CD14-positive monocyte (primary cell): ENCODE data around the gene COL9A3. TPM values are rescaled to one million over a fixed set of nuclear protein-coding genes. Genes with fewer than 3 reads are reported as not detected.

Source experiments
- DNase-seq, 3 donors: peaks; one replicate each; pipeline ENCODE4 v3.0.0-alpha.2; 2011 to 2022
- H2AFZ ChIP-seq: 2 replicates; pipeline ENCODE4 v1.6.0; 2012; ENCODE audit warnings: mild to moderate bottlenecking, low read depth, low read length, inconsistent platforms; ENCODE audit not compliant: insufficient read depth, poor library complexity, severe bottlenecking
- H3K27ac ChIP-seq, 2 donors: 1 replicate in 1 of 2; 2 replicates in 1 of 2; pipeline ENCODE4 v1.5.1; 2012 to 2013; ENCODE audit warnings: low read length in 2 of 2, control low read depth in 1 of 2, inconsistent platforms in 1 of 2, low read depth in 1 of 2, mild to moderate bottlenecking in 1 of 2
- H3K27me3 ChIP-seq, 2 donors: one replicate each; pipeline versions ENCODE4 v1.6.0 to v1.6.1; 2011 to 2013; ENCODE audit warnings: low read length in 2 of 2; ENCODE audit not compliant: control insufficient read depth in 2 of 2, insufficient read depth in 2 of 2
- H3K36me3 ChIP-seq, 2 donors: replicated peaks in 1 of 2; 1 replicate in 1 of 2; 2 replicates in 1 of 2; pipeline versions ENCODE4 v1.5.1 to v1.6.1; 2012 to 2013; ENCODE audit warnings: low read length in 2 of 2, control low read depth in 1 of 2, inconsistent platforms in 1 of 2, mild to moderate bottlenecking in 1 of 2; ENCODE audit not compliant: insufficient read depth in 2 of 2, control insufficient read depth in 1 of 2
- H3K4me1 ChIP-seq, 2 donors: 1 replicate in 1 of 2; 2 replicates in 1 of 2; pipeline versions ENCODE4 v1.5.1 to v1.6.1; 2012 to 2013; ENCODE audit warnings: low read length in 2 of 2, control low read depth in 1 of 2, inconsistent platforms in 1 of 2, mild to moderate bottlenecking in 1 of 2, moderate library complexity in 1 of 2; ENCODE audit not compliant: insufficient read depth in 2 of 2, control insufficient read depth in 1 of 2
- H3K4me2 ChIP-seq: replicated peaks from 2 replicates; pipeline ENCODE3; 2012; ENCODE audit warnings: low read length, moderate library complexity, mild to moderate bottlenecking; ENCODE audit not compliant: poor library complexity, severe bottlenecking; ENCODE audit errors: extremely low read depth
- H3K4me3 ChIP-seq, 3 experiments: fragments of 200-600 bp in 1 of 3; sonication (generic) in 1 of 3; replicated peaks in 1 of 3; 1 replicate in 2 of 3; 2 replicates in 1 of 3; pipeline ENCODE4 v1.5.1; 2011 to 2013; ENCODE audit warnings: low read length in 3 of 3, mild to moderate bottlenecking in 3 of 3, control low read depth in 2 of 3, low read depth in 2 of 3, inconsistent platforms in 1 of 3, moderate library complexity in 1 of 3
- H3K79me2 ChIP-seq: 2 replicates; pipeline ENCODE4 v1.6.0; 2012; ENCODE audit warnings: mild to moderate bottlenecking, control low read depth, inconsistent platforms, low read length, moderate library complexity; ENCODE audit not compliant: insufficient read depth
- H3K9ac ChIP-seq: 2 replicates; pipeline ENCODE4 v1.6.0; 2017; ENCODE audit warnings: low read length, mild to moderate bottlenecking; ENCODE audit not compliant: insufficient read depth, poor library complexity, severe bottlenecking
- H3K9me3 ChIP-seq, 2 donors: replicated peaks in 1 of 2; 1 replicate in 1 of 2; 2 replicates in 1 of 2; pipeline versions ENCODE4 v1.5.1 to v1.6.1; 2012 to 2013; ENCODE audit warnings: low read length in 2 of 2, control low read depth in 1 of 2; ENCODE audit not compliant: control insufficient read depth in 1 of 2, insufficient read depth in 1 of 2
- H4K20me1 ChIP-seq: 2 replicates; pipeline ENCODE4 v1.6.0; 2012; ENCODE audit warnings: mild to moderate bottlenecking, low read length, control low read depth, moderate library complexity; ENCODE audit not compliant: insufficient read depth
- H3K27ac Mint-ChIP-seq, 7 donors: one replicate each; pipeline ENCODE4 v1.8.0; 2020; ENCODE audit warnings: mild to moderate bottlenecking in 7 of 7, mixed read lengths in 7 of 7, moderate library complexity in 6 of 7, inconsistent platforms in 2 of 7
- H3K27me3 Mint-ChIP-seq, 3 donors: one replicate each; pipeline ENCODE4 v1.8.0; 2021 to 2022; ENCODE audit warnings: low read depth in 3 of 3, mild to moderate bottlenecking in 3 of 3, mixed read lengths in 3 of 3, moderate library complexity in 3 of 3, inconsistent platforms in 1 of 3
- H3K36me3 Mint-ChIP-seq, 2 donors: one replicate each; pipeline ENCODE4 v1.8.0; 2020; ENCODE audit warnings: mixed read lengths in 2 of 2, inconsistent platforms in 1 of 2, mild to moderate bottlenecking in 1 of 2
- H3K4me1 Mint-ChIP-seq: one replicate; pipeline ENCODE4 v1.8.0; 2020; ENCODE audit warnings: mild to moderate bottlenecking, mixed read lengths
- H3K4me3 Mint-ChIP-seq, 2 donors: one replicate each; pipeline ENCODE4 v1.8.0; 2020; ENCODE audit warnings: mild to moderate bottlenecking in 2 of 2, mixed read lengths in 2 of 2, moderate library complexity in 1 of 2
- H3K9me3 Mint-ChIP-seq, 7 donors: one replicate each; pipeline ENCODE4 v1.8.0; 2020 to 2022; ENCODE audit warnings: mixed read lengths in 7 of 7, mild to moderate bottlenecking in 6 of 7, moderate library complexity in 6 of 7, inconsistent platforms in 2 of 7
- CTCF ChIP-seq: fragments of 200-600 bp; IDR thresholded peaks from one replicate; pipeline ENCODE4 v1.8.0; 2022; ENCODE audit warnings: antibody characterized with exemption, mild to moderate bottlenecking
- WGBS: methylation state at CpG from one replicate; pipeline ENCODE4 v1.1.5; 2013; ENCODE audit warnings: missing lambda C conversion rate; ENCODE audit not compliant: insufficient coverage; 5-methylcytosine and 5-hydroxymethylcytosine counted together
- intact Hi-C, 2 donors: fragments of 100-400 bp; cut with micrococcal nuclease; formaldehyde crosslinking; loops; one replicate each; pipeline versions ENCODE4 v1.15.0 to v1.15.1; 2023
- polyA plus RNA-seq, 3 donors: library from polyadenylated mRNA; depleted of rRNA in 1 of 3; unstranded in 2 of 3; stranded (reverse) in 1 of 3; fragments of 300-500 nt in 2 of 3; fragments of >200 nt in 1 of 3; fragmentation: Illumina TruSeq in 2 of 3; gene quantifications; 1 replicate in 2 of 3; 2 replicates in 1 of 3; pipeline ENCODE4 v1.2.3, GENCODE V29; 2012 to 2021

The COL9A3 gene
- polyA plus RNA-seq, 3 donors, result 1.8 to 4.4 (median 2.6) TPM

DNA sequence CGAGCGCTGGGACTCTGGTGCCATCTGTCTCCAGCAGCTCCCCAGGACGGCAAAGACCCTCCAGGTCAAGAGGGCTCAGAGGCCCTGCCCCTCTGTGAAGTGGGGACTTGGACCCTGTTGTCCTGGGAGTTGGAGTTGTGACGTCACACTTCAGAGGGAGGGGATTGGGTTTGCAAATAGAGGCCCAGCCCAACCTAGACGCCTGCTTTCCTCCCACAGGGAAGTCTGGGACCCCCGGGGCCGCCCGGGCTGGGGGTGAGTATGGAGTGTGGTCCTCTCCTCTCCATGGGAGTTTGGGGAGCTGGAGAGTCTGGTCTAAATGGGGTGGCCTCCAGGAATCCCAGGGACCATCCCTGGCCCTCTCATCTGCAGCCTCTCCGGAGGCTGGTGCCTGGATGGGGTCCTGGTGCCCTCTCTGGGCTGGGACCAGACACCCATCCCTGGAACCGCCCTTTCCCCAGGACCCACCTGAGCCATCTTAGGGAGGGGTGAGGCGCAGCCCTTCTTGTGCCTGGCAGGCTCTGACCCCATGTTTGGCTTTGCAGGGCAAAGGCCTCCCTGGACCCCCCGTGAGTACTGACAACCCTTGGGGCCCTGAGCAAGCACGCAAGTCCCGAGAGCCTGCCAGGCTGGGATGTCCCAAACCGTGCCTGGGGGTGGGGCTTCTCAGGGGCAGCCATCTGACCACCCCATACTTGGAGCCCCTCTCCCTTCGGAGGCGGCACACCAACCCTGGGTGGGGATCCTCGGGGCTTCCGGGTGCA, 4.3 kb downstream of the COL9A3 start:
- H3K27me3 ChIP-seq, result peaks cover 15 to 30% of the 10 kb centered on the region in 2 donors

DNA sequence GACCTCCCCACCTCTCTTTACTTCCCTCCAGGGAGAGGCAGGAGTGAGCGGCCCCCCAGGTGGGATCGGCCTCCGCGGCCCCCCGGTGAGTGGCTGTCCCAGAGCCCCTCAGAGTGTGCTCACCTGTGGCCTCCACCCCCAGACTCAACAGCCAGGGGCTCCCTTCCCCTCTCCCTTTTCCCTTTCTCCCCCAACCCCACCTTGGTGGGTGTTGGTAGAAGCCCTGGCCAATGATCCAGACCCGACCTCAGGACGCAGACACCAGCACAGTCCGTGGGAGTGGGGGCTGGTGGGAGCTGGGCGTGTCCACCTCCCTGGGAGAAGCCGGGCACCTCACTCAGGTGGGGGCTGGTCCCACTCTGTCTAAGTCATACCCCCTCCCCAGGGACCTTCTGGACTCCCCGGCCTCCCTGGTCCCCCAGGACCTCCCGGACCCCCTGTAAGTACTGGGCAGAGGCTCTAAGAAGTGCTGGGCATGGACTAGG, 4.9 kb downstream of the COL9A3 start:
- H3K4me2 ChIP-seq, result no peak overlapping the region
- H3K36me3 ChIP-seq, result no peaks in the 10 kb centered on the region
- peaks cover 2% of the 10 kb centered on the region for H3K4me1 Mint-ChIP-seq
- H3K4me3 ChIP-seq, result no peak overlapping the region
- H3K4me3 Mint-ChIP-seq, result no peak overlapping the region
- no peaks in the 10 kb centered on the region for H3K9me3 ChIP-seq
- H3K27ac ChIP-seq, result no peak overlapping the region
- peaks cover 24 to 36% (median 29%) of the 10 kb centered on the region in 3 donors for H3K27me3 Mint-ChIP-seq
- peaks cover 0 to 13% (median 0%) of the 10 kb centered on the region in 7 donors for H3K9me3 Mint-ChIP-seq
- peaks cover 12 to 17% of the 10 kb centered on the region in 2 donors for H3K4me1 ChIP-seq
- no peaks in the 10 kb centered on the region for H3K79me2 ChIP-seq
- no peak overlapping the region for H3K9ac ChIP-seq
- H2AFZ ChIP-seq, result no peak overlapping the region
- peaks cover 11 to 25% of the 10 kb centered on the region in 2 donors for H3K27me3 ChIP-seq
- H4K20me1 ChIP-seq, result peaks cover 6% of the 10 kb centered on the region
- no CpG with 5 or more reads among the region's 12 CpGs for WGBS
- TF ChIP-seq CTCF, result no peak
- DNase-seq, result no peak
- no peaks in the 10 kb centered on the region for H3K36me3 Mint-ChIP-seq
- intact Hi-C loops, result no loop called here
- H3K27ac Mint-ChIP-seq, result no peak overlapping the region

More for the DNA sequence above, 4.3 kb downstream of the COL9A3 start:
- Histone ChIP-seq H3K4me3 (no peak overlapping the region), H3K36me3 (no peaks in the 10 kb centered on the region), H3K27ac (no peak overlapping the region), H3K4me2 (no peak overlapping the region), H2AFZ (no peak overlapping the region), H3K9me3 (no peaks in the 10 kb centered on the region), H4K20me1 (peaks cover 12% of the 10 kb centered on the region), H3K9ac (no peak overlapping the region), H3K79me2 (no peaks in the 10 kb centered on the region), H3K4me1 (peaks cover 17 to 23% of the 10 kb centered on the region in 2 donors)
- intact Hi-C loops, result no loop called here
- Mint-ChIP-seq H3K36me3 (no peaks in the 10 kb centered on the region), H3K4me1 (peaks cover 6% of the 10 kb centered on the region), H3K27me3 (peaks cover 28 to 42% (median 33%) of the 10 kb centered on the region in 3 donors), H3K27ac (no peak overlapping the region), H3K4me3 (no peak overlapping the region), H3K9me3 (peaks cover 0 to 14% (median 0%) of the 10 kb centered on the region in 7 donors)
- WGBS, result 91% methylated on average over 10 of the region's 19 CpGs
- no peak for DNase-seq
- no peak for TF ChIP-seq CTCF
